IMR-90 (cell line): ENCODE data around the gene ALKBH3. TPM values are rescaled to one million over a fixed set of nuclear protein-coding genes. Genes with fewer than 3 reads are reported as not detected.

ENCODE experiments used
- ATAC-seq: fragments of 200-7000 bp; cut with Tn5 transposase; 2 replicates; pipeline ENCODE4 v1.9.1; 2020; ENCODE audit warnings: low read depth, mild to moderate bottlenecking, moderate library complexity
- BruUV-seq: library from RNA; stranded (reverse); fragments of 400-500 nt; replicated peaks from 2 replicates; lab custom pipeline; 2021; lab: Mats Ljungman, UMichigan
- CTCF ChIA-PET: fragments of 300-600 bp; formaldehyde crosslinking; extraction: SDS; loops from one replicate; lab custom pipeline; 2021; ENCODE audit warnings: antibody characterized with exemption; lab: Yijun Ruan, JAX
- POLR2A ChIA-PET: fragments of 300-600 bp; sonication (Branson Sonifier 250); formaldehyde crosslinking; loops from one replicate; lab custom pipeline; 2022; ENCODE audit warnings: antibody characterized with exemption; ENCODE audit not compliant: unreplicated experiment; lab: Charles Lee
- DNase-seq: peaks from one replicate; pipeline ENCODE4 v3.0.0; 2013
- H2AFZ ChIP-seq: replicated peaks from 2 replicates; pipeline ENCODE3; 2013; ENCODE audit warnings: low read length, mild to moderate bottlenecking; ENCODE audit not compliant: poor library complexity
- H2AK5ac ChIP-seq: 2 replicates; pipeline ENCODE4 v1.6.1; 2013; ENCODE audit warnings: low read depth, low read length, inconsistent platforms
- H2AK9ac ChIP-seq: replicated peaks from 2 replicates; pipeline ENCODE3; 2013; ENCODE audit warnings: mild to moderate bottlenecking, low read depth, low read length, moderate library complexity; ENCODE audit not compliant: poor library complexity
- H2BK120ac ChIP-seq: 2 replicates; pipeline ENCODE4 v1.6.1; 2013; ENCODE audit warnings: low read depth, low read length, inconsistent platforms
- H2BK15ac ChIP-seq: 3 replicates; pipeline ENCODE4 v1.6.1; 2013; ENCODE audit warnings: low read depth, low read length, inconsistent platforms
- H2BK20ac ChIP-seq: 2 replicates; pipeline ENCODE4 v1.6.1; 2013; ENCODE audit warnings: low read depth, mild to moderate bottlenecking, inconsistent platforms, low read length, moderate library complexity
- H2BK5ac ChIP-seq: 2 replicates; pipeline ENCODE4 v1.6.1; 2013; ENCODE audit warnings: mild to moderate bottlenecking, low read depth, low read length, inconsistent platforms; ENCODE audit not compliant: poor library complexity, severe bottlenecking
- H3K14ac ChIP-seq: replicated peaks from 2 replicates; pipeline ENCODE4 v1.6.1; 2013; ENCODE audit warnings: low read depth, low read length, inconsistent platforms
- H3K18ac ChIP-seq: 2 replicates; pipeline ENCODE4 v1.6.1; 2013; ENCODE audit warnings: low read depth, low read length, control low read depth
- H3K23ac ChIP-seq: 2 replicates; pipeline ENCODE4 v1.6.1; 2013; ENCODE audit warnings: low read depth, low read length, inconsistent platforms
- H3K27ac ChIP-seq: 2 replicates; pipeline ENCODE4 v1.5.1; 2013; ENCODE audit warnings: mild to moderate bottlenecking, control low read depth, low read length; ENCODE audit not compliant: insufficient read depth
- H3K27me3 ChIP-seq: 2 replicates; pipeline ENCODE4 v1.6.1; 2013; ENCODE audit warnings: low read length; ENCODE audit not compliant: control insufficient read depth, insufficient read depth
- H3K36me3 ChIP-seq: 2 replicates; pipeline ENCODE4 v1.6.1; 2013; ENCODE audit warnings: low read length, mixed read lengths; ENCODE audit not compliant: control insufficient read depth, insufficient read depth
- H3K4ac ChIP-seq: 2 replicates; pipeline ENCODE4 v1.6.1; 2013; ENCODE audit warnings: low read depth, low read length, inconsistent platforms
- H3K4me1 ChIP-seq: 2 replicates; pipeline ENCODE4 v1.6.1; 2013; ENCODE audit warnings: low read length, mixed read lengths; ENCODE audit not compliant: control insufficient read depth, insufficient read depth
- H3K4me2 ChIP-seq: 2 replicates; pipeline ENCODE4 v1.6.1; 2013; ENCODE audit warnings: low read depth, mild to moderate bottlenecking, control low read depth, low read length, moderate library complexity
- H3K4me3 ChIP-seq: 2 replicates; pipeline ENCODE4 v1.5.1; 2013; ENCODE audit warnings: low read depth, mild to moderate bottlenecking, control low read depth, low read length, moderate library complexity; ENCODE audit not compliant: insufficient read depth
- H3K56ac ChIP-seq: 2 replicates; pipeline ENCODE4 v1.6.1; 2013; ENCODE audit warnings: low read length, inconsistent platforms; ENCODE audit not compliant: insufficient read depth; ENCODE audit errors: extremely low read depth
- H3K79me1 ChIP-seq, 2 experiments: 2 replicates each; pipeline ENCODE4 v1.6.1; 2013; ENCODE audit warnings: low read length in 2 of 2, inconsistent platforms in 1 of 2, low read depth in 1 of 2
- H3K9ac ChIP-seq: 2 replicates; pipeline ENCODE4 v1.6.1; 2013; ENCODE audit warnings: low read depth, low read length, control low read depth
- H3K9me1 ChIP-seq: 2 replicates; pipeline ENCODE4 v1.6.1; 2013; ENCODE audit warnings: low read length, inconsistent platforms; ENCODE audit not compliant: insufficient read depth
- H3K9me3 ChIP-seq: 2 replicates; pipeline ENCODE4 v1.6.1; 2013; ENCODE audit warnings: low read length; ENCODE audit not compliant: control insufficient read depth, insufficient read depth
- H4K20me1 ChIP-seq: 2 replicates; pipeline ENCODE4 v1.6.1; 2013; ENCODE audit warnings: low read length, inconsistent platforms; ENCODE audit not compliant: insufficient read depth
- H4K5ac ChIP-seq: 2 replicates; pipeline ENCODE4 v1.6.1; 2013; ENCODE audit warnings: mild to moderate bottlenecking, low read depth, low read length, control low read depth
- H4K8ac ChIP-seq, 2 experiments: 2 replicates each; pipeline ENCODE4 v1.6.1; 2013; ENCODE audit warnings: low read depth in 2 of 2, low read length in 2 of 2, control low read depth in 1 of 2, inconsistent platforms in 1 of 2
- H4K91ac ChIP-seq: 2 replicates; pipeline ENCODE4 v1.6.1; 2013; ENCODE audit warnings: low read depth, low read length, inconsistent platforms; ENCODE audit not compliant: insufficient read depth
- BHLHE40 ChIP-seq: fragments of 150-350 bp; IDR thresholded peaks from 2 replicates; pipeline ENCODE4 v1.6.1; 2016; ENCODE audit warnings: mild to moderate bottlenecking, low read depth, low read length
- CEBPB ChIP-seq: IDR thresholded peaks from 2 replicates; pipeline ENCODE4 v1.6.1; 2012; ENCODE audit warnings: low read depth, low read length, improper control_type of control experiment
- CHD1 ChIP-seq: IDR thresholded peaks from 2 replicates; pipeline ENCODE4 v1.6.1; 2012; ENCODE audit warnings: low read depth, low read length, improper control_type of control experiment
- FOS ChIP-seq: fragments of 150-350 bp; IDR thresholded peaks from 2 replicates; pipeline ENCODE4 v1.6.1; 2016; ENCODE audit warnings: low read depth, low read length
- MAFK ChIP-seq: IDR thresholded peaks from 2 replicates; pipeline ENCODE4 v1.6.1; 2012; ENCODE audit warnings: low read depth, low read length, improper control_type of control experiment
- MAZ ChIP-seq: IDR thresholded peaks from 2 replicates; pipeline ENCODE4 v1.6.1; 2012; ENCODE audit warnings: low read depth, mild to moderate bottlenecking, low read length, improper control_type of control experiment, moderate library complexity, borderline replicate concordance
- MXI1 ChIP-seq: IDR thresholded peaks from 2 replicates; pipeline ENCODE4 v1.6.1; 2012; ENCODE audit warnings: low read depth, mild to moderate bottlenecking, low read length, moderate library complexity, borderline replicate concordance
- NFE2L2 ChIP-seq: fragments of 150-350 bp; IDR thresholded peaks from 2 replicates; pipeline ENCODE4 v1.6.1; 2016; ENCODE audit warnings: low read depth, mild to moderate bottlenecking, low read length
- POLR2A ChIP-seq: IDR thresholded peaks from 2 replicates; pipeline ENCODE4 v1.6.1; 2012; ENCODE audit warnings: mild to moderate bottlenecking, low read depth, low read length
- RAD21 ChIP-seq: IDR thresholded peaks from 2 replicates; pipeline ENCODE4 v1.6.1; 2012; ENCODE audit warnings: low read length, improper control_type of control experiment
- RCOR1 ChIP-seq: IDR thresholded peaks from 2 replicates; pipeline ENCODE4 v1.6.1; 2012; ENCODE audit warnings: mild to moderate bottlenecking, low read length, improper control_type of control experiment; ENCODE audit not compliant: insufficient replicate concordance
- RFX5 ChIP-seq: IDR thresholded peaks from 2 replicates; pipeline ENCODE4 v1.8.0; 2012; ENCODE audit warnings: low read depth, mild to moderate bottlenecking, low read length, moderate library complexity
- SMC3 ChIP-seq: fragments of 150-350 bp; IDR thresholded peaks from 2 replicates; pipeline ENCODE4 v1.6.1; 2016; ENCODE audit warnings: low read depth, mild to moderate bottlenecking, antibody characterized with exemption, low read length, moderate library complexity
- WGBS, 2 experiments: methylation state at CpG; one replicate each; pipeline versions ENCODE4 v1.1.5 to v1.1.7; 2013; ENCODE audit warnings: missing lambda C conversion rate in 2 of 2; ENCODE audit not compliant: insufficient read length in 1 of 2; ENCODE audit errors: extremely low coverage in 2 of 2; 5-methylcytosine and 5-hydroxymethylcytosine counted together
- dilution Hi-C: fragments of 300-500 bp; cut with HindIII; formaldehyde crosslinking; loops from one replicate; pipeline ENCODE4 v1.14.3; 2018; ENCODE audit warnings: low sequenced_read_pairs; ENCODE audit not compliant: unreplicated experiment
- in situ Hi-C: fragments of 300-500 bp; cut with MboI; formaldehyde crosslinking; loops from 3 replicates; pipeline ENCODE4 v1.14.3; 2019; ENCODE audit warnings: low sequenced_read_pairs, inconsistent platforms, mixed read lengths
- intact Hi-C: fragments of 100-400 bp; cut with micrococcal nuclease; formaldehyde crosslinking; loops from 2 replicates; pipeline ENCODE4 v1.10.0; 2022
- polyA plus RNA-seq, 3 experiments: library from polyadenylated mRNA; depleted of rRNA; stranded (reverse); fragments of >200 nt; gene quantifications; 2 replicates each; pipeline ENCODE4 v1.2.3, GENCODE V29; 2012; ENCODE audit warnings: low replicate concordance in 1 of 3
- total RNA-seq: library from RNA; depleted of rRNA; stranded (reverse); fragments of >200 nt; gene quantifications from 2 replicates; pipeline ENCODE4 v1.2.3, GENCODE V29; 2012
- TF ChIP-seq, protein P1 (sequence below): fragments of 150-350 bp; IDR thresholded peaks from 2 replicates; pipeline ENCODE4 v1.6.1; 2017; ENCODE audit warnings: mild to moderate bottlenecking, antibody characterized with exemption, low read length, low read depth
- TF ChIP-seq, protein P2 (sequence below): fragments of 150-350 bp; IDR thresholded peaks from 2 replicates; pipeline ENCODE4 v1.6.1; 2016; ENCODE audit warnings: low read depth, mild to moderate bottlenecking, low read length, moderate library complexity, borderline replicate concordance
- TF ChIP-seq, protein P3 (sequence below): conservative IDR thresholded peaks from 2 replicates; pipeline ENCODE4 v1.5.1; 2012; ENCODE audit warnings: mild to moderate bottlenecking, low read depth, low read length, improper control_type of control experiment

The ALKBH3 gene
- total and polyA plus RNA-seq, 2 of the 4 experiments (the other 2 are of a cell fraction), result 27.7 to 62.9 TPM

DNA sequence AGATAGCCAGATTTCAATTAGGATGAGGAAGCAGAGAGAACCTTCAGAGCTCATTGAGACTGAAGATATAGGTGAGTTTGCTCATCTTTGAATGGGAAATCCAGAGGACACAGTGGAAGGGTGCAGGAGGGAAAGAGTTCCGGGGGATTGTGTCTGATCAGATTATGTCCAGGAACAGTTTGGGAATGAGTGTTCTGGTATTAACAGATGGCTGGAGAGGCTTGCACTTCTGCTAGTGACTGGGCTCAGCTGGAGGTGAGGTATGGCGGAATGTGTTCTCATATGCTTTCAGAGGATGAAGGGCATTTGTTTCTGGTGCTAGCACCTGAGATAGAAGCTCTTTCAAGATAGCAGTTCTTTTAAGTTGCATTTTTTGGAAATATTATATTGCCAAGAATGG is 27.6 kb downstream of the ALKBH3 start:
- no peak overlapping the region for H3K14ac ChIP-seq
- H2BK20ac ChIP-seq, result no peak overlapping the region
- H3K27ac ChIP-seq, result no peak overlapping the region
- no peaks in the 10 kb centered on the region for H4K20me1 ChIP-seq
- H3K56ac ChIP-seq, result no peak overlapping the region
- dilution Hi-C loops (loop anchor here (25.0 kb wide), 1 partner anchor 129 kb away; the partner anchor contains the start of gene ACCSL), intact Hi-C loops (no loop called here), in situ Hi-C loops (no loop called here)
- no peak overlapping the region for H2AFZ ChIP-seq
- no peak overlapping the region for H2AK5ac ChIP-seq
- no peak for ATAC-seq
- no peak overlapping the region for H4K8ac ChIP-seq
- H3K18ac ChIP-seq, result no peak overlapping the region
- H3K9me3 ChIP-seq, result no peaks in the 10 kb centered on the region
- H3K4me1 ChIP-seq, result no peaks in the 10 kb centered on the region
- no peak overlapping the region for H2BK120ac ChIP-seq
- no peak overlapping the region for H3K4me3 ChIP-seq
- CTCF ChIA-PET, result no interaction called here
- H3K9me1 ChIP-seq, result no peaks in the 10 kb centered on the region; the same call in 1 of the 2 replicates
- H3K23ac ChIP-seq, result no peak overlapping the region
- no peak for DNase-seq
- H3K36me3 ChIP-seq, result peaks cover 9% of the 10 kb centered on the region
- no peak overlapping the region for H3K4ac ChIP-seq
- no peaks in the 10 kb centered on the region for H3K27me3 ChIP-seq
- no peak overlapping the region for H2BK15ac ChIP-seq
- no peak overlapping the region for H4K91ac ChIP-seq
- H3K4me2 ChIP-seq, result no peak overlapping the region
- H2AK9ac ChIP-seq, result no peak overlapping the region
- H3K79me1 ChIP-seq, result peaks cover 4 to 9% of the 10 kb centered on the region in 2 experiments; a peak in 1 of 4 replicates
- no peak overlapping the region for H2BK5ac ChIP-seq
- POLR2A ChIA-PET, result no interaction called here
- no peak overlapping the region for H3K9ac ChIP-seq
- 83% methylated on average over 1 of the region's 2 CpGs; no CpG with 5 or more reads in 1 of the 2 experiments for WGBS, 2 experiments
- no peak overlapping the region for H4K5ac ChIP-seq
- BruUV-seq, result no TSS peak
- TF ChIP-seq RFX5, result no peak
- TF ChIP-seq MAZ, result no peak
- TF ChIP-seq, protein P1, sequence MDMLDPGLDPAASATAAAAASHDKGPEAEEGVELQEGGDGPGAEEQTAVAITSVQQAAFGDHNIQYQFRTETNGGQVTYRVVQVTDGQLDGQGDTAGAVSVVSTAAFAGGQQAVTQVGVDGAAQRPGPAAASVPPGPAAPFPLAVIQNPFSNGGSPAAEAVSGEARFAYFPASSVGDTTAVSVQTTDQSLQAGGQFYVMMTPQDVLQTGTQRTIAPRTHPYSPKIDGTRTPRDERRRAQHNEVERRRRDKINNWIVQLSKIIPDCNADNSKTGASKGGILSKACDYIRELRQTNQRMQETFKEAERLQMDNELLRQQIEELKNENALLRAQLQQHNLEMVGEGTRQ, result no peak
- no peak for TF ChIP-seq RCOR1
- TF ChIP-seq, protein P2, sequence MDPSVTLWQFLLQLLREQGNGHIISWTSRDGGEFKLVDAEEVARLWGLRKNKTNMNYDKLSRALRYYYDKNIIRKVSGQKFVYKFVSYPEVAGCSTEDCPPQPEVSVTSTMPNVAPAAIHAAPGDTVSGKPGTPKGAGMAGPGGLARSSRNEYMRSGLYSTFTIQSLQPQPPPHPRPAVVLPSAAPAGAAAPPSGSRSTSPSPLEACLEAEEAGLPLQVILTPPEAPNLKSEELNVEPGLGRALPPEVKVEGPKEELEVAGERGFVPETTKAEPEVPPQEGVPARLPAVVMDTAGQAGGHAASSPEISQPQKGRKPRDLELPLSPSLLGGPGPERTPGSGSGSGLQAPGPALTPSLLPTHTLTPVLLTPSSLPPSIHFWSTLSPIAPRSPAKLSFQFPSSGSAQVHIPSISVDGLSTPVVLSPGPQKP, result no peak
- no peak for TF ChIP-seq NFE2L2
- TF ChIP-seq, protein P3, sequence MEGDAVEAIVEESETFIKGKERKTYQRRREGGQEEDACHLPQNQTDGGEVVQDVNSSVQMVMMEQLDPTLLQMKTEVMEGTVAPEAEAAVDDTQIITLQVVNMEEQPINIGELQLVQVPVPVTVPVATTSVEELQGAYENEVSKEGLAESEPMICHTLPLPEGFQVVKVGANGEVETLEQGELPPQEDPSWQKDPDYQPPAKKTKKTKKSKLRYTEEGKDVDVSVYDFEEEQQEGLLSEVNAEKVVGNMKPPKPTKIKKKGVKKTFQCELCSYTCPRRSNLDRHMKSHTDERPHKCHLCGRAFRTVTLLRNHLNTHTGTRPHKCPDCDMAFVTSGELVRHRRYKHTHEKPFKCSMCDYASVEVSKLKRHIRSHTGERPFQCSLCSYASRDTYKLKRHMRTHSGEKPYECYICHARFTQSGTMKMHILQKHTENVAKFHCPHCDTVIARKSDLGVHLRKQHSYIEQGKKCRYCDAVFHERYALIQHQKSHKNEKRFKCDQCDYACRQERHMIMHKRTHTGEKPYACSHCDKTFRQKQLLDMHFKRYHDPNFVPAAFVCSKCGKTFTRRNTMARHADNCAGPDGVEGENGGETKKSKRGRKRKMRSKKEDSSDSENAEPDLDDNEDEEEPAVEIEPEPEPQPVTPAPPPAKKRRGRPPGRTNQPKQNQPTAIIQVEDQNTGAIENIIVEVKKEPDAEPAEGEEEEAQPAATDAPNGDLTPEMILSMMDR, result no peak
- TF ChIP-seq RAD21, result no peak
- TF ChIP-seq BHLHE40, result no peak
- no peak for TF ChIP-seq FOS
- TF ChIP-seq MXI1, result no peak
- no peak for TF ChIP-seq CHD1
- TF ChIP-seq SMC3, result no peak
- no peak for TF ChIP-seq POLR2A
- no peak for TF ChIP-seq CEBPB
- TF ChIP-seq MAFK, result no peak
